CD4-positive, alpha-beta T cell treated with Interleukin-4 for 1 hour (primary cell): ENCODE results near the gene GCN1.
"Not testable (repeated sequence)": the region's sequence is repeated elsewhere in the genome, so short reads cannot be mapped to it uniquely, and the experiment has no call there.

Experiments used
- DNase-seq, 2 donors: peaks; one replicate each; pipeline ENCODE4 v3.0.0-alpha.2; 2020 to 2022

Gene GCN1, protein sequence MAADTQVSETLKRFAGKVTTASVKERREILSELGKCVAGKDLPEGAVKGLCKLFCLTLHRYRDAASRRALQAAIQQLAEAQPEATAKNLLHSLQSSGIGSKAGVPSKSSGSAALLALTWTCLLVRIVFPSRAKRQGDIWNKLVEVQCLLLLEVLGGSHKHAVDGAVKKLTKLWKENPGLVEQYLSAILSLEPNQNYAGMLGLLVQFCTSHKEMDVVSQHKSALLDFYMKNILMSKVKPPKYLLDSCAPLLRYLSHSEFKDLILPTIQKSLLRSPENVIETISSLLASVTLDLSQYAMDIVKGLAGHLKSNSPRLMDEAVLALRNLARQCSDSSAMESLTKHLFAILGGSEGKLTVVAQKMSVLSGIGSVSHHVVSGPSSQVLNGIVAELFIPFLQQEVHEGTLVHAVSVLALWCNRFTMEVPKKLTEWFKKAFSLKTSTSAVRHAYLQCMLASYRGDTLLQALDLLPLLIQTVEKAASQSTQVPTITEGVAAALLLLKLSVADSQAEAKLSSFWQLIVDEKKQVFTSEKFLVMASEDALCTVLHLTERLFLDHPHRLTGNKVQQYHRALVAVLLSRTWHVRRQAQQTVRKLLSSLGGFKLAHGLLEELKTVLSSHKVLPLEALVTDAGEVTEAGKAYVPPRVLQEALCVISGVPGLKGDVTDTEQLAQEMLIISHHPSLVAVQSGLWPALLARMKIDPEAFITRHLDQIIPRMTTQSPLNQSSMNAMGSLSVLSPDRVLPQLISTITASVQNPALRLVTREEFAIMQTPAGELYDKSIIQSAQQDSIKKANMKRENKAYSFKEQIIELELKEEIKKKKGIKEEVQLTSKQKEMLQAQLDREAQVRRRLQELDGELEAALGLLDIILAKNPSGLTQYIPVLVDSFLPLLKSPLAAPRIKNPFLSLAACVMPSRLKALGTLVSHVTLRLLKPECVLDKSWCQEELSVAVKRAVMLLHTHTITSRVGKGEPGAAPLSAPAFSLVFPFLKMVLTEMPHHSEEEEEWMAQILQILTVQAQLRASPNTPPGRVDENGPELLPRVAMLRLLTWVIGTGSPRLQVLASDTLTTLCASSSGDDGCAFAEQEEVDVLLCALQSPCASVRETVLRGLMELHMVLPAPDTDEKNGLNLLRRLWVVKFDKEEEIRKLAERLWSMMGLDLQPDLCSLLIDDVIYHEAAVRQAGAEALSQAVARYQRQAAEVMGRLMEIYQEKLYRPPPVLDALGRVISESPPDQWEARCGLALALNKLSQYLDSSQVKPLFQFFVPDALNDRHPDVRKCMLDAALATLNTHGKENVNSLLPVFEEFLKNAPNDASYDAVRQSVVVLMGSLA (N-terminal part only)

DNA sequence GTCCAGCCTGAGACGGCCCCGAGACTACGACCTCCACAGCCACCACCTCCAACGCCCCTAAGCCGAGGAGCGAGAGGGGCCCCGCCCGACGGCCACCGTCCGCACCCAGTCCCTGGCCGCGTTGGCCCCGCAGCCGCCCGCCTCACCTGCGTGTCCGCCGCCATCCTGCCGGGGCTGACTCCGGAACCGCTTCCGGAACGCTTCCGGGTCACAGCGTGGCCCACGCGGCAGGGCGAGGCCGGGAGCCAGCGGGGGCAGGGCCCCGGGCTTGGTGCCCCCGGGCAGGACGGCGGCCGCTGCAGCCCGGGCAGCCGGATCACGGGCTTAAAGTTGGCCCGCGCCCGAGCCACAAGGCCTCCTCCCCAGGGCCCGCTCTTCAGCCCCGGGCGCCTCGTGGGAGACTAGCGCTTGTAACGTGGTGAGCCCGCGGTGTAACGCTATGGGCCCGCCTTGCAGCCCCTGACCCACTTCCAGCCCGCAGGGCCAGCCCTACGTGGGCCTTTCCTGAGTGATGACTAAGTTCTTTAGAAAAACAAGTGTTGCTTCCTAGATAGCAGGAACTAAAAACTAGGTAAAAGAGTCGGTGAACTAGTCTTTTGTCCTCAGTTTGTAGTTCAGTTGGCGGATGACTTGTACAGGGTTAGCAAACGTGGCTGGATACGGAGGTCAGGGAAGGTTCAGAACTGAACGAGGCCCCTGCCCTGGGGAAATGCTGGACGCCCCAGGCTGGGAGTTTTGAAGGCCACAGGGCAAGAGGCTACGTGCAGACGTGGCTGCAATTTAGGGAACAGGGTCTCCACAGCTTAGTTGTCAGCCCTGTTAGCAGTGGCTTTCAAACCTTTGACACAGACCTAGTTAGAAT lies at the start of gene GCN1:
TSS of gene GCN1 (minus strand) at position 182 of the 862 bp plus-strand sequence. CDS start at position 164, 18 bp downstream.
- DNase-seq: peak; percentile 82 to 88

DNA sequence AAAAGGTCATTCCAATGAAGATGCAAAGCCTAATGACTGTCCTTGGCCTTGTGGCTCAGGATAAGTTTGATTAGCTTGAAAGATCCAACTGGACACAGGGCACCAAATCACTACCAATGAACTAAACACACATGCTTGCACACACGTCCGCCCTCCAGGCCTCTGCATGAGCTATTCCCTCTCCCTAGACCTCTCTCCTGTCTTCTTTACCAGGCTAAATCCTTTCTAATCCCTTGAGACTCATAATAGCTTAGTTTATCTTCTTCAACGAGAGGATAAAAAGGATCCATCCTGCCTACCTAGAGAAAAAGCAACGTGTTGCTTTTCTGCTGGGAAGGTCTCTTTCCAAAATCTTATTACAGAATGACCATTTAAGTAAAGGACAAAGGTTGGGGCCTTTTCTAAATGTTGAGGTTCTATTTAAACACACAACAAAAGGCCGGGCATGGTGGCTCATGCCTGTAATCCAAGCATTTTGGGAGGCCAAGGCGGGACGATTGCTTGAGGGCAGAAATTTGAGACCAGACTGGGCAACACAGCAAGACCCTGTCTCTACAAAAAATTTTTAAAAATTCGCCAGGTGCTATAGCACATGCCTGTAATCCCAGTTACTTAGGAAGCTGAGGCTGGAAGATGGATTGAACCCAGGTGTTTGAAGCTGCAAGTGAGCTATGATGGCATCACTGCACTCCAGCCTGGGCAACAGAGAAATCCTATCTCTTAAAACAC lies 48.6 kb upstream of the GCN1 start:
- DNase-seq: no peak

DNA sequence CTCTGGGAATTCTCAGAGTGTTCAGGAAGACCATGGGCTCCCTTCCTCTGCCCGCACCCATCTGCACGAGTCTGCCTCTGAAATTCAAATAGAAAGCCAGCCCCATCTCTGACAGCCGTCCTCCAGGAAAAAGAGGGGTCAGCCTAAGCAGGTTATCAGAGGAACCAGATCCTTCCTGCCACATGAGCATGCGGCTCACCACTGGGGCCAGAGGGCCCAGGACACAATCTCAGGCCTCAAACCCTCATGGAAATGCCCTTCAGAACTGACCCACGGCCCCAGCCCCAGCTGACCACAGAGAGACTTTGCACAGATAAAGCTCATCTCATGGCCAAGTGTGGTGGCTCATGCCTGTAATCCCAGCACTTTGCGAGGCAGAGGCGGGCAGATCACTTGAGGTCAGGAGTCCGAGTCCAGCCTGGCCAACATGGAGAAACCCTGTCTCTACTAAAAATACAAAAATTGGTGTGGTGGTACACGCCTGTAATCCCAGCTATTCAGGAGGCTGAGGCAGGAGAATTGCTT lies 47.8 kb upstream of the GCN1 start:
- DNase-seq: no peak

DNA sequence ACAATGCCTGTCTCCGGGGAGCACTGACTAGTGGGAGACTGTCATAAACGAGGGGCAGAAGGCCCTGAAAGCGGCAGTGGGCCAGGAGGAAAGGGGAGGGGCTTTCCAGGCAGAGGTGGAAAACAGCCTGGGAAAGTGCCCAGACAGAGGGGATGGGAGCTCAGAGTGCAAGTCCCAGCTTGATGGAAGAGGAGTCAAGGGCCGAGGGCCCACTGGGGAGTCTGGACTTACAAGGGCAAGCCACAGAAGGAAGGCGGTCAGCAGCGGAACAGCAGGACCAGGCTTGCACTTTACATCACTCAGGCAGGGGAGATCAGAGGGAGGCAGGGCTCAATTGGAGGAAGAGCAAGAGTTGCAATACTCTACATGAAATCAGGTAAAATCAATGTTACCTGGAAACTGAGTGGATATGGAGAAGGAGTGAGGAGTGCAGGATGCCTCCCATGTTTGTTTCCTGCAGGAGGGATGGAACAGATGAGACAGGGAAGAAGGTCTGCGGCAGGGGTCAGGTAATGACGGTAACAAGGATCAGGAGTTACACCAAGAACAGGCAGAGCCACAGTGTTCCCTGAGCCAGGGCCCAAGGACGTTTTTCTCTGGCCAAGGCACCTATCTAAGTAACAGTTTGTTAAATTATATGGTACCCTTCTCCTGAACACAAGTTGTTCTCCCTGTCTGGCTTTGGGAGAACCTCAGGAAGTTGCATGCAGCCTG lies 47.2 kb upstream of the GCN1 start:
- no peak for DNase-seq

DNA sequence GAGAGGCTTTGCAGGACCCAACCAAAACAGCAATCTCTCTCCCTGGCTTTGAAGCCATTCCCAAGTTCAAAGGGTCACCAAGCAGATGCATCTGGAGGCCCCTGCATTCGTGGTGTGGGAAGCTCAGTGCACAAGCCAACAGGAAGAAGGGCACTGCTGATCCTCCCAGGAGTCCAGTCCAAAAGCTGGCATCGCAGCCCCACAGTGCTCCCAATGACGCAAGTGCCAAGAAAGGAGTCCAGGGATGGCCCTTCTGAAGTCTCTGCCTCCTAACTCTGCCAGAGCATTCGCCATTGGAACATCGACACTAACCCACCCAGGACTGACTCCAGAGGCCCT lies 45.9 kb upstream of the GCN1 start:
- no peak for DNase-seq

DNA sequence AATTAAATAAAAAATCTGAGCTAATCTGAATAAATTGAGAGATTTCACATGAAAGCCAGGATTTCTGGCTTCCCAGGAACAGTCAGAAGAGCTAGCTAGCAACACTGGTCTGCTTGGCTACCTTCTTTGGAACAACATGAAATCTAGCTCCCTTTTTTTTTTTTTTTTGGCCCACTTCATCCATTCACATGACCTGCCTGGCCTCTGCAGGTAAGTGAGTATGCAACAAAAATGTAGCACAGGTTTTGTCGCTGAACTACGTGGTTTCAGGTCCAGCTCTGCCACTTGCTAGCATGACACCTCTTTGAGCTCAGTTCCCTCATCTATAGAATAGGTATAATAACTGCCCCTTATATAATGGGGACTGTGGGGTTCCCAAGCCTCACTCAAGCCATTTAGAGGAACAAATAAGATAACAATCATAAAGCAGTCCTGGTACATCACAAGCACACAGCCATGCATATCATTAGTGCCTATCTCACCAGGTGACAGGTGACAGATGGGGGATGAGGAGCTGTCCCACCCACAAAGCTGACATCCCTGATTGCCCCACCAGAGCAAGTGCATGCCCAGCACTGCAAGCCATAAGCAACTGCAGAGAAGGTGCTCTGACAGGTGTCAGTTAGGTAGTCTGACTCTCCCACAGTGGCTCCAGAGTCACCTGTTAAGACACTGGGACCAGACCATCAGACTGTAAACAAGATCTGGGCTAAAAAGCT lies 45.4 kb upstream of the GCN1 start:
- no peak for DNase-seq

DNA sequence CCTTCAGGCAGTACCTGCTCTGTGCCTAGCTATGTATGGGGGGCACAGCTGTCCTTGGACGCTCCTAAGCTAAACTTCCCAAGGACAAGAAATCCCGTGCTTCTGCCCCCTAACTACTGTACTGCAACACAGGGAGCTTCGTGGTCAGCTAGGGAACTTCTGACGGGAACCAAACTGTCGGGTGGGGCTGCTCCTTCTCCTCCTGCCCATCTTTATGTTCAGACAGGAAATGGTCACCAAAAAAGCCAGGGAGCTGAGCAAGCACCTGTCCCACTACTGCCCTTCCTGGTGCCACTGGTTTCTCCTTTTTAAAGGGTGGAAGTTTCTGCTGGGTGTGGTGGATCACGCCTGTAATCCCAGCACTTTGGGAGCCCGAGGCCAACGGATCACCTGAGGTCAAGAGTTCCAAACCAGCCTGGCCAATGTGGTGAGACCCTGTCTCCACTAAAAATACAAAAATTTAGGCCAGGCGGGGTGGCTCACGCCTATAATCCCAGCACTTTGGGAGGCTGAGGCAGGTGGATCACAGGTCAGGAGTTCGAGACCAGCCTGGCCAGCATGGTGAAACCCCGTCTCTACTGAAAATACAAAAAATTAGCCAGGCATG lies 44.4 kb upstream of the GCN1 start:
- DNase-seq: no peak

DNA sequence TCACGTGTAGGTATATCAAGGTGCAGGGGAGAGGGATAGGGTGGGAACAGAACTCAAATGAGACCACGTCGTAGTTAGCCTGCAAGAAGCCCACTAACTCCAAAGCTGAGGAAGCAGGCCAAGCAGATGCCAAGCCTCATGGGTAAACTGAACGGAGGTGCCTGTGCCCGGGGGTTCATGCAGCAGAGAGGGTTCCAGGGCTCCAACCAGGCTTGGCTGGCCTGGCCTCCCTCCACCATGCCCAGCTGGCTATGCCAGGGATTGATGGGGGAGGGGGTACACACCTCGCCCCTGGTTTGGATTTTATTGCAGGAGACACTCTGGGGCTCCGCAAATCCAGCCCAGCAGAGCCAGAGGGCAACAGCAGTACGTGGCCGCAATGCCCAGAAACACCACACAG lies 43.7 kb upstream of the GCN1 start:
- no peak for DNase-seq

DNA sequence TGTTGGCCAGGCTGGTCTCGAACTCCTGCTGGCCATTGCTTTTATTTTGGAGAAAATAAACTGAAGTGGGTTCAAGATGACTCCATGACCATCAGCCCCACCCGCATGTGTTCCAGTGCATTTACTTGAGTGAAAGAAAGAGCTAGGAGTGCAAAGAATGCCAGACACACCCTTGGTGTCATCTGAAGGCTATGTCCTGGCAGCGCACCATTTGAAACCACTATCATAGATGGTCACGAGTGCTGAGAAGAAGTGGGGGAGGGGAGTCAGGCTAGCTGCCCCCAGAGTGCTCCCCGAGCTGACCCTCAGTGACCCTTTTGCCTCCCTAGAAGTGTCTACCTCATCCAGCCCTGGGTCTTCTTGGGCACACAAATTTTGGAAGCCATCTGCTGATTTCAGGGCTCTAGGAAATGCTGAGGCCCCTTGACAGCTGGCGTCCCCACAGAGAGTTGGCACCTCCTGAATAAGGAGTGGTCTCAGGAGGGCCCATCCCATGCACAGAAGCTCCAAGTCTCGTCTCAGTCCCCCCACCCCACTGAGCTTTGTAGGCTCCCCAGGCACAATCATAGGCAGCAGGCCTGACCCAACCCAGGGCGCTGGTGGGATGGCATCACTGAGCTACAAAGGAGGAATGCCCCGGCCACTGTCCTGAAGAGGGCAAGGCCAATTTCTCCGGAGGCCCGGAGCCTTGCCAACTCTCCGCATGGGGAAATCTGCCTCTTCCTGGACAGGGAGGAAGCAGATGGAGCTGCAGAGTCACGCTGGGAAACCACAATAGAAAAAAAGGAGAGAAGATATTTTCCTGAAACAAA lies 43.1 kb upstream of the GCN1 start:
- no peak for DNase-seq

DNA sequence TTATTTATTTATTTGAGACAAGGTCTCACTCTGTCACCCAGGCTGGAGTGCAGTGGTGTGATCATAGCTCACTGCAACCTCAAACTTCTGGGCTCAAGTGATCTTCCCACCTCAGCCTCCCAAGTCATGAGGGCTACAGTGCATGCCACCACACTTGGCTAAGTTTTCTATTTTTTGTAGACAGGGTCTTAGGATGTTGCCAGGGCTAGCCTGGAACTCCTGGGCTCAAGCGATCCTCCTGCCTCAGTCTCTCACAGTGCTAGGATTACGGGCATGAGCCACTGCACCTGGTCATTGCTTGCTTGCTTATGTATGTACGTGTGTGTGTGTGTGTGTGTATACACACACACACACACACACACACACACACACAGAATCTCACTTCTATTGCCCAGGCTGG lies 42.3 kb upstream of the GCN1 start:
- not testable (repeated sequence) for DNase-seq

DNA sequence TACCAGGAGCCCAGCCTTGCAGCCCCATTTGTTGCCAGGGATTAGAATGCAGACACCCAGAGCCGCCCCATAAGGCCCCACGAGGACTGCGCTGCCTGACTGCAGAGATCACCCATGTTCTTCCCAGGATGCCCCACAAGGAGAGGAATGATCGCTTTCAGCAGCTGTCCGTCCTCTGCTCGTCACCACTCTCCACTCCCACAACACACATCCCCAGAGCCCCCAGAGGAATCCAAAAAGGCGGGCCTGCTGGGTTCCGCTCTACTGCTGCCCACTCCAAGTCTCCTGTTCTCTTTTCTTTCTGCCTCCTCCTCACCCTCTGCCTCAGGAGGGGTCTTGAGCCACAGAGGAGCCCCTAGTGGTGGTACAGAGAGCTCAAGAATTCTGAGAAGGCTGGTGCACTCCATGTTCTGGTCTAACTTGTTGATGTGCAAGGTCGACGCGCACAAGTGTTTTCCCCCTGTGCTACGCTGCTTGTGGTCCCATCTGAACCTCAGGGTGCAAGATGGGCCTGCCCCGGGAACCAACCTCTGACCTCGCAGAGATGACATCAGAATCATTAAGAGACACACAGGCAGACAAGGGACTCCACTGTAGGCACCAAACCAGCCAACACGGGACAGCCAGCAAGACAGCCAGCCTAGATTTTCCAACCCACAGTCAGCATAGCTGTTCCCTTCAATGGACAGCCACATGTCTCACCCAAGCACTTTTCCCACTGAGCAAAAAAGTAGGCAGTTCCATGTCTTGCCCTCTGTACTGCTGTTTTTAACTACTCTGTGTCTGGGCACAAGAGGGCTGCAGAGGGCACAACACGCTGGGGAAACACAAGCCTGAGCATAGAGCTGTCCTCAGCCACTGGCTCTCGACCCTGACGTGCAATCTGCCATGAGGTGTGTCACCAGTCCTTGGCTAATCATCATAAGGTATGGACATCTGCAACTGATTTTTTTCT lies 41.1 kb upstream of the GCN1 start:
- DNase-seq: no peak

DNA sequence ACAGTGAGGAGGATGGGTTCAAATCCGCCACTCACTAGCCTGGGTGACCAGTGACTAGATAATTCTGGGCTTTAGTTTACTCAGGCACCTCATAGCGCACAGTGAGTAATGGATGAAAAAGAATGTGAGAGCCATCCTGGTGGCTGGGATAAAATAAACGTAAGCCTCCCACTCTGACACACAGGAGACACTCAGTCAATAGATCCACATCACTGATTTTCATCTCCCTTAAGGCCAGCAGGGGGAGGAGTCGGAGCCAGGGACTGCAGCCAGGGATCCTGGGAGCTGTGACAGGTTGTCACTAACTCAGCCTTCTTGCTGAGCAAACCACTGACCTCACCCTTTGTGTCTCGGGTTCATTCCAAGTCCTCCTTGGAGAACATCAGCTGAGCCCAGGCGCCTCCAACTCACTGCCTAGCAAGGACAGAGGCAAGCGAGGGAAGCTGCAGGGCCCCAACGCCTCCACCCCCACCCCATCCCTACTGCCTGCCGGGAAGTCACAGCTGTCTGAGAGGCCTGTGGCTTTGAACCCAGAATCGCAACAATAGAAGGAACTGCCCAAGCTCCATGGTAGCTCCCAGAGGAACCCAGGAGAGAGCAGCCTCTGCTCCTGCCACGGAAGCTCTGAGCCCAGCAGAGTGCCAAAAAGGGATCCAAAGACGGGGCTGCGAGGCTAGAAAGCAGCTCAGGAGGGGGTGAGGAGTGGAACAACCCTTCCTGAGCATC lies 40.3 kb upstream of the GCN1 start:
- DNase-seq: no peak

DNA sequence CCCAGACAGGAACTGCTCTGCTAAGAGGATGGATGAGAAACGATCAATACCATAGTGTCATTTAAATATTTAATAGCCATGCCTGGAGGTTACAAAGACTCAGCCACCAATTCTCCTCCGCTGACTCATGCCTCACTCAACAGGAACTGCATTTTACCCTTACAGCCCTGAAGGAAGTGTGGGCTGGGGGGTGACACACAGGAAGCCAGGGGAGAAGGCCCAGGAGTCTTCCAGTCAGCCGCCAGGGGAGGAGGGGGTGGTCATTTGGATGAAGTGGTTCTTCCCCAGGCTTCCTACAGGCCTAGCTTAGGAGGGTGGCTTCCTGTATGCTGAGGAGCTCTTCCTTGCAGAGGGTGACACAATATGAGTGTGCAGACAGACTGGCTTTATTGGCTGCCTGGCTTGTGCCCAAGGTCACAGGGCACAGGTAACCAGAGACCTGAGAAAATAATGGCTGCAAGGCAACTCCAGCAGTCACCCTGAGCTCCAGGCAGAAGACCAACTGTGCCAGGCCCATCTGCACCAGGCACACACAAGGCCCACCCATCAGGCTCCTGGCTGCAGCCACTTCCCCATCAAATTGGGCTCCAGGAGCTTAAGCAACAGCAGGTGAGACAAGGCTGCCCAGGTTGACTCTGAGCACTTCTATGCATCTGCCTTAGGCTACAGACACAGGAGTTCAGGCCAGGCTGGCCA lies 36.9 kb upstream of the GCN1 start:
- DNase-seq: peak; percentile 70 to 73

DNA sequence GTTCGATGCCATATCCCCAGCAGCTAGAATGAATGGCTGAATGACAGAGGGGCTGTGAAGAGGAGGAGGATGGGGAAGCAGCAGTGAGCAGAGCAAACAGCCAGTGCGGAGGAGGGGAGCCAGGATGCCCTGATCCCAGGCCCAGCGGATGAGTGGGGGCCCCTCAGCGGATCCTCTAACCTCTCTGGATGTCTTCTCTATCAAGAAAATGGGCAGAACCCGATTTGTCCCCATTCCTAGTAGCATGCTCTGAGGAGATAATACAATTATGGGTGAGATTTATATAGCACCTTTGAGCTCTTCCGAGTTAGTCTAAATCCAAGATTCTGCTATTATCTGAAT lies 36.4 kb upstream of the GCN1 start:
- DNase-seq: no peak

DNA sequence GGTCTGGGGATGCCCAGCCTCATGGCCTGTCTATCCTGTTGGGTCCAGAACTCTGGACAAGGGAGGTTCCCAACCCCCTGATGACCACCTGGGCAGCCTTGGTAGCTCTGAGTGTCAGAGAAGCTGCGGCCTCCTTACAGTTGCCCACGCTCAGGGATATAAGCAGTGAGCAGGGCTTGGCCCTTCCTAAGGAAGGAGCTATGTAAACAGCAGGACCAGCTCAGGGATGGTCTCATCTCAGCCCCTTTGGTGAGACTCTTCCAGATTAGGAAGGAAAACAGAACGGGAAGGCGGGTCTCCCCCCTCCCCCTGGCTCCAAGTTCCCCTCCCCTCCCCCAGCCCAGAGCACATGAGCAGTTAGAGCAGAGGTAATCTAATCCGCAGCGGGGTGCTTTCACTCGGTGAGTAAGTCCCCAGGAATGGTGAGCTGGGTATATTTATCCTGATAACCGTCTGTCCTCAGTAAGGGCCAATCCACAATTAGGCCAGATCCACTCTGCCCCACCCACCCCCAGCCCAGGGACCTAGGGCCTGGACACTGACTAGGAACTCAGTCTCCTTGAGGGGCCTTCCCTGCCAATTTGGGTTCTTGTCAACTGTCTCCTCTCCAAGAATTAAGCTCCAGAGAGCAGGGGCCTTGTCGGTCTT lies 35.9 kb upstream of the GCN1 start:
- DNase-seq: no peak
